ENCODE results near the gene SPSB1.

SPSB1 gene

DNA sequence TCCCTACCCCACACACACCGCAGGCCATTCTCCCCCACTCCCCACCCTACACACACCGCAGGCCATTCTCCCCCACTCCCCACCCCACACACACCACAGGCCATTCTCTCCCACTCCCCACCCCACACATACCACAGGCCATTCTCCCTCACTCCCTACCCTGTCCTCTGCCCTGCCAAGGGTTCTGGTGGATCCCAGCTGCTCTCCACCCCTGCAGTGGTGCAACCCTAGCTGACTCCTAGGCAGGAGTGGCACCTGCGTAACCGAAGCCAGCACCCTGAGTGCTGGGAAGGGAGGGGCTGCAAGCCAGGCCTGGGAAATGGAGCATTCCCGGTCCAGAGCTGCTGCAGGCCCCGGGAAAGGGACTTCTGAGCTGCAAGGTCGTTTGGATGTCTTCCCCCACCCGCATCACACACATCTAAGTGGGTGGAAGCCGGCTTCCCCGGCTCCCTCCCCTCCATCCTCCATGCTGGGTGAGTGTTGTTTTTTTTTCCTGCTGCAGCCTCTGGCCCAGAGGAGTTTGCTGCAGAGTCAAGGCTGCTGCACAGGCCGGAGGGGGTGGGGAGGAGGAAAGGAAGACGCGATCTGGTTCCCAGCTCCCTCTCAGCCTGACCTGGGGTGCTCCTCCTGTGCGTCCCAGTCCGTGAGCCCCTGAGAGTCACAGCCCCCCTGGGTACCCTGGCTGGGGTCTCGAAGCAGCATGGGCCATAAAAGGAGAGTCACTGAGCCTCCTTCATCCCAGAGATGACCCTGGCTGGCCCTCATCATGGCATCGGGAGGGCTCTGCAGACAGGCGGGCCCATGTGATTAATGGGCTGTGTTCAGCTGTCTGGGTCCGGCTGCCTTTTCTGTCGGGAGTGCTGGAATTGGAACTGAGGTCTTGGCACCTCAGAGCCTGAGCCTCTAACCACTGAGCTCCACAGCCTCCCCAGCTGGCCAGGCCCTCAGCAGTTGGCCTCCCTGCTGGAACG is 42.0 kb upstream of the SPSB1 start:
- Histone ChIP-seq H3K36me3 (ENCODE audit: control insufficient read depth in 4 of 4, insufficient read depth in 4 of 4, low read length in 3 of 4) (peaks cover 0 to 27% (median 2%) of the 10 kb centered on the region in 4 experiments), H3K9me3 (ENCODE audit: control extremely low read depth in 1 of 5, control insufficient read depth in 4 of 5, insufficient read depth in 2 of 5, low read depth in 1 of 5, low read length in 4 of 5) (no peaks in the 10 kb centered on the region), H3K4me1 (ENCODE audit: control extremely low read depth in 1 of 4, control insufficient read depth in 4 of 4, insufficient read depth in 4 of 4, low read length in 3 of 4) (no peaks in the 10 kb centered on the region), H3K27ac (ENCODE audit: insufficient read depth in 1 of 2, low read depth in 1 of 2, low read length in 2 of 2, poor library complexity in 1 of 2, severe bottlenecking in 2 of 2) (no peak overlapping the region), H3K27me3 (replicated peaks in 2 of 5; ENCODE audit: control insufficient read depth in 4 of 5, insufficient read depth in 5 of 5, low read length in 4 of 5) (no peaks in the 10 kb centered on the region), H3K4me3 (ENCODE audit: control insufficient read depth in 1 of 7, extremely low read depth in 1 of 7, insufficient read depth in 4 of 7, low read depth in 2 of 7, low read length in 6 of 7) (no peak overlapping the region)
- no peak for DNase-seq
- CTCF ChIA-PET, result interaction anchor here (1.0 to 2.8 kb wide), 7 partner anchors 9 to 140 kb away, joined by 3 to 13 read pairs (median 5); no protein-coding TSS in a partner anchor
- POLR2A ChIA-PET, result interaction anchor here (0.5 kb wide), 1 partner anchor 48 kb away, joined by 6 read pairs; no protein-coding TSS in a partner anchor
- 87% methylated on average over 15 of the region's 21 CpGs for WGBS (ENCODE audit: insufficient coverage)

DNA sequence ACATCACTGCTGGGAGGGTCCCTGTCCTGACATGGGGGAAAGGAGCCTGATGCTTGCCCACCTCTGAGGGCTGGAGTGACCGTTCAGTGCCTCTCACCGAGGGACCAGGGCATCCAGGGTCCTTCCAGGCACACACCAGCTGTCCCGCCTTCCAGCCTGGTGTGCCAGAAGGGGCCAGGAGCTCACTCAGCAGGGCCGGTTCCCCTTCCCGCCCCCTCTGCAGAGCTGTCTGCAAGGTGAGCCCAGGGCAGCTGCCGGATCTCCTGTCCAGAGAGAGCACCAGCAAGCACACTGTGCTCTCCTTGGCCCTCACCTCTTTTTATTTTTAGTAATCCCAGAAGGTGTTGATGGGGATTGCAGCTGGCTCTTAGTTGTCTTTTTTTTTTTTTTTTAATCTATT is 41.2 kb upstream of the SPSB1 start:
- DNase-seq, result no peak
- Histone ChIP-seq H3K27ac (ENCODE audit: insufficient read depth in 1 of 2, low read depth in 1 of 2, low read length in 2 of 2, poor library complexity in 1 of 2, severe bottlenecking in 2 of 2) (no peak overlapping the region), H3K4me3 (ENCODE audit: control insufficient read depth in 1 of 7, extremely low read depth in 1 of 7, insufficient read depth in 4 of 7, low read depth in 2 of 7, low read length in 6 of 7) (no peak overlapping the region), H3K9me3 (ENCODE audit: control extremely low read depth in 1 of 5, control insufficient read depth in 4 of 5, insufficient read depth in 2 of 5, low read depth in 1 of 5, low read length in 4 of 5) (no peaks in the 10 kb centered on the region), H3K36me3 (ENCODE audit: control insufficient read depth in 4 of 4, insufficient read depth in 4 of 4, low read length in 3 of 4) (peaks cover 0 to 31% (median 2%) of the 10 kb centered on the region in 4 experiments), H3K27me3 (replicated peaks in 2 of 5; ENCODE audit: control insufficient read depth in 4 of 5, insufficient read depth in 5 of 5, low read length in 4 of 5) (no peaks in the 10 kb centered on the region), H3K4me1 (ENCODE audit: control extremely low read depth in 1 of 4, control insufficient read depth in 4 of 4, insufficient read depth in 4 of 4, low read length in 3 of 4) (no peaks in the 10 kb centered on the region)
- POLR2A ChIA-PET, result interaction anchor here (0.6 kb wide), 1 partner anchor 13 kb away, joined by 3 read pairs; no protein-coding TSS in a partner anchor
- WGBS (ENCODE audit: insufficient coverage), result 93% methylated on average over 4 of the region's 6 CpGs
- CTCF ChIA-PET, result no interaction called here

GRCh38 chr1:9253004-9253403 is 39.7 kb upstream of the SPSB1 start:
- no peak overlapping the region for H3K4me3 ChIP-seq (ENCODE audit: control insufficient read depth in 1 of 7, extremely low read depth in 1 of 7, insufficient read depth in 4 of 7, low read depth in 2 of 7, low read length in 6 of 7)
- DNase-seq, result no peak
- H3K27me3 ChIP-seq (replicated peaks in 2 of 5; ENCODE audit: control insufficient read depth in 4 of 5, insufficient read depth in 5 of 5, low read length in 4 of 5), result no peaks in the 10 kb centered on the region
- WGBS (ENCODE audit: insufficient coverage), result 96% methylated on average over 7 of the region's 8 CpGs
- no peak overlapping the region for H3K27ac ChIP-seq (ENCODE audit: insufficient read depth in 1 of 2, low read depth in 1 of 2, low read length in 2 of 2, poor library complexity in 1 of 2, severe bottlenecking in 2 of 2)
- peaks cover 0 to 22% (median 2%) of the 10 kb centered on the region in 4 experiments for H3K36me3 ChIP-seq (ENCODE audit: control insufficient read depth in 4 of 4, insufficient read depth in 4 of 4, low read length in 3 of 4)
- no peaks in the 10 kb centered on the region for H3K9me3 ChIP-seq (ENCODE audit: control extremely low read depth in 1 of 5, control insufficient read depth in 4 of 5, insufficient read depth in 2 of 5, low read depth in 1 of 5, low read length in 4 of 5)
- POLR2A ChIA-PET, result no interaction called here
- H3K4me1 ChIP-seq (ENCODE audit: control extremely low read depth in 1 of 4, control insufficient read depth in 4 of 4, insufficient read depth in 4 of 4, low read length in 3 of 4), result no peaks in the 10 kb centered on the region
- CTCF ChIA-PET, result interaction anchor here (1.0 to 1.4 kb wide), 5 partner anchors 8 to 143 kb away, joined by 3 to 6 read pairs (median 4); no protein-coding TSS in a partner anchor

- no peak overlapping the region for H3K27ac ChIP-seq (ENCODE audit: insufficient read depth in 1 of 2, low read depth in 1 of 2, low read length in 2 of 2, poor library complexity in 1 of 2, severe bottlenecking in 2 of 2)
- no peak for DNase-seq
- no peaks in the 10 kb centered on the region for H3K4me1 ChIP-seq (ENCODE audit: control extremely low read depth in 1 of 4, control insufficient read depth in 4 of 4, insufficient read depth in 4 of 4, low read length in 3 of 4)
- WGBS (ENCODE audit: insufficient coverage), result 96% methylated on average over 7 of the region's 10 CpGs
- no peak overlapping the region for H3K4me3 ChIP-seq (ENCODE audit: control insufficient read depth in 1 of 7, extremely low read depth in 1 of 7, insufficient read depth in 4 of 7, low read depth in 2 of 7, low read length in 6 of 7)
- no peaks in the 10 kb centered on the region for H3K27me3 ChIP-seq (replicated peaks in 2 of 5; ENCODE audit: control insufficient read depth in 4 of 5, insufficient read depth in 5 of 5, low read length in 4 of 5)
- H3K36me3 ChIP-seq (ENCODE audit: control insufficient read depth in 4 of 4, insufficient read depth in 4 of 4, low read length in 3 of 4), result peaks cover 0 to 23% (median 2%) of the 10 kb centered on the region in 4 experiments
- ChIA-PET POLR2A (no interaction called here), CTCF (interaction anchor here (1.2 to 1.4 kb wide), 4 partner anchors 8 to 143 kb away, joined by 3 to 6 read pairs (median 4); no protein-coding TSS in a partner anchor)
- H3K9me3 ChIP-seq (ENCODE audit: control extremely low read depth in 1 of 5, control insufficient read depth in 4 of 5, insufficient read depth in 2 of 5, low read depth in 1 of 5, low read length in 4 of 5), result no peaks in the 10 kb centered on the region
Observed at GRCh38 chr1:9253453-9254105, 39.1 kb upstream of the SPSB1 start.

DNA sequence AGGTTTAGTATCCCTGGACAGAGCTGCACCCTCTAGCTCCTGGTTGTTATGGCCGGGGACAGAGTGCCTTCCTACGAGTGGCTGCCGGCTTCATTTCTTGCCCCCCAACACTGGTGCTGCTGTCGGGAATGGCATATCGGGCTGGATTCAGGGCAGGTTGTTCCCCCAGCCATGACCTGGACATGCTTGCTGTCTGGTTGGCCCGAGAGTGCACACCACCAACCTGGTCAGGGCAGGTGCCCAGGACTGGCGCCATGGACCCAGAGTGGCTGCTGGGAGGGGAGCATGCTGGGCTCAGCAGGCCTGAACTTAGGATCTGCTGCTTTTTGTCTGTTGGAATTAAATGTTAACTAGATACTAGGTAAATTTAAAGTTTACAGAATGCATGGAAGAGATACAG is 36.4 kb upstream of the SPSB1 start:
- H3K36me3 ChIP-seq (ENCODE audit: control insufficient read depth in 4 of 4, insufficient read depth in 4 of 4, low read length in 3 of 4), result peaks cover 0 to 15% (median 3%) of the 10 kb centered on the region in 4 experiments
- no peak overlapping the region for H3K27ac ChIP-seq (ENCODE audit: insufficient read depth in 1 of 2, low read depth in 1 of 2, low read length in 2 of 2, poor library complexity in 1 of 2, severe bottlenecking in 2 of 2)
- H3K4me3 ChIP-seq (ENCODE audit: control insufficient read depth in 1 of 7, extremely low read depth in 1 of 7, insufficient read depth in 4 of 7, low read depth in 2 of 7, low read length in 6 of 7), result no peak overlapping the region
- H3K27me3 ChIP-seq (replicated peaks in 2 of 5; ENCODE audit: control insufficient read depth in 4 of 5, insufficient read depth in 5 of 5, low read length in 4 of 5), result no peaks in the 10 kb centered on the region
- DNase-seq, result no peak
- no peaks in the 10 kb centered on the region for H3K9me3 ChIP-seq (ENCODE audit: control extremely low read depth in 1 of 5, control insufficient read depth in 4 of 5, insufficient read depth in 2 of 5, low read depth in 1 of 5, low read length in 4 of 5)
- peaks cover 0 to 9% (median 3%) of the 10 kb centered on the region in 4 experiments for H3K4me1 ChIP-seq (ENCODE audit: control extremely low read depth in 1 of 4, control insufficient read depth in 4 of 4, insufficient read depth in 4 of 4, low read length in 3 of 4)
- ChIA-PET POLR2A (no interaction called here), CTCF (interaction anchor here (0.9 to 1.9 kb wide), 2 partner anchors 12 to 56 kb away, joined by 4 to 6 read pairs; no protein-coding TSS in a partner anchor)
- 94% methylated on average over 6 of the region's 7 CpGs for WGBS (ENCODE audit: insufficient coverage)

DNA sequence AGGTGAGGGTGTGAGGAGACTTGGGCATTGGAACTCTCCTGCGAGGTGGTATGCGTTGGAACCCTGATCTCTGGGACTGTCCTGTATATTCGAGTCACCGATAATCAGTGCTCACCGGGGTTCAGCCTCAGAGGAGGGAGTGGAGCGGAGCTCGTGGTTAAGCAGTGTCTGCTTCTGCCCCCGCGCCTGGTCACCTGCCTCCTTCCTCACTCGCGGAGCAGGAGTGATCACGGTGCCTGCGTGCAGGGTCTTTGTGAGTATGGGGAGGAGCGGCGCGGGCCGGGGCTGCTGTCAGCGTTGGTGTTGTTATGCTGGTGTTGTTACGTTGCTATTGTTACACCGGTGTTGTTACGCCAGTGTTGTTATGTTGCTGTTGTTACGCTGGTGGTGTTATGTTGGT is 34.8 kb upstream of the SPSB1 start:
- ChIA-PET POLR2A (no interaction called here), CTCF (interaction anchor here (1.1 kb wide), 1 partner anchor 233 kb away, joined by 3 read pairs; no protein-coding TSS in a partner anchor)
- H3K4me3 ChIP-seq (ENCODE audit: control insufficient read depth in 1 of 7, extremely low read depth in 1 of 7, insufficient read depth in 4 of 7, low read depth in 2 of 7, low read length in 6 of 7), result no peak overlapping the region
- peaks cover 0 to 9% (median 3%) of the 10 kb centered on the region in 4 experiments for H3K4me1 ChIP-seq (ENCODE audit: control extremely low read depth in 1 of 4, control insufficient read depth in 4 of 4, insufficient read depth in 4 of 4, low read length in 3 of 4)
- no peaks in the 10 kb centered on the region for H3K9me3 ChIP-seq (ENCODE audit: control extremely low read depth in 1 of 5, control insufficient read depth in 4 of 5, insufficient read depth in 2 of 5, low read depth in 1 of 5, low read length in 4 of 5)
- WGBS (ENCODE audit: insufficient coverage), result 97% methylated on average over 19 of the region's 22 CpGs
- H3K27ac ChIP-seq (ENCODE audit: insufficient read depth in 1 of 2, low read depth in 1 of 2, low read length in 2 of 2, poor library complexity in 1 of 2, severe bottlenecking in 2 of 2), result no peak overlapping the region
- peak in 1 of 3 donors; percentile 38 for DNase-seq
- H3K36me3 ChIP-seq (ENCODE audit: control insufficient read depth in 4 of 4, insufficient read depth in 4 of 4, low read length in 3 of 4), result peaks cover 0 to 20% (median 3%) of the 10 kb centered on the region in 4 experiments
- H3K27me3 ChIP-seq (replicated peaks in 2 of 5; ENCODE audit: control insufficient read depth in 4 of 5, insufficient read depth in 5 of 5, low read length in 4 of 5), result no peaks in the 10 kb centered on the region
